Measurements from ENCODE around the gene GPR107. TPM values are rescaled to one million over a fixed set of nuclear protein-coding genes. Genes with fewer than 3 reads are reported as not detected.
A peak's percentile ranks its signal among the peaks of the same experiment; 100 is the strongest.

GPR107 gene
- polyA plus RNA-seq, 2 of the 4 experiments (the other 2 are of a cell fraction), result 28.1 to 45.1 TPM

- CTCF ChIA-PET, result interaction anchor here (0.9 to 1.3 kb wide), 3 partner anchors 11 to 31 kb away, joined by 3 to 5 read pairs (median 4); no protein-coding TSS in a partner anchor
- DNase-seq (ENCODE audit: low read depth in 1 of 2, low spot score in 1 of 2) (no peak), ATAC-seq (peak; percentile 25 to 35; a peak in 5 of 6 replicates), FAIRE-seq (no peak)
- Histone ChIP-seq H3K4me2 (peak overlapping the region; percentile 91), H3K27ac (peak overlapping the region; percentile 65 to 88), H3K9me3 (no peaks in the 10 kb centered on the region), H3K4me1 (peaks cover 46% of the 10 kb centered on the region), H3K4me3 (peak overlapping the region; percentile 44; the same call in 2 of the 3 replicates)
- TF ChIP-seq POLR2A (IDR thresholded peaks at IDR 0.05; ENCODE audit: low read length) (no peak), ATOH8 (CRISPR knock-in tag; IDR thresholded peaks at IDR 0.05; ENCODE audit: low read depth) (no peak), HDAC2 (IDR thresholded peaks at IDR 0.05) (no peak), POLR2AphosphoS2 (conservative IDR thresholded peaks at IDR 0.05; ENCODE audit: low read length) (no peak), HOXA7 (CRISPR knock-in tag; IDR thresholded peaks at IDR 0.05) (no peak), CBX8 (IDR thresholded peaks at IDR 0.05) (no peak), BHLHE40 (IDR thresholded peaks at IDR 0.05; ENCODE audit: low read depth, low read length) (no peak), KDM5A (IDR thresholded peaks at IDR 0.05) (no peak), RFX5 (IDR thresholded peaks at IDR 0.05) (no peak), SREBF2 (IDR thresholded peaks at IDR 0.05) (no peak), MAZ (IDR thresholded peaks at IDR 0.05; ENCODE audit: borderline replicate concordance, low read depth, low read length) (no peak), E2F6 (IDR thresholded peaks at IDR 0.05; ENCODE audit: borderline replicate concordance, low read depth) (no peak), FOSL2 (IDR thresholded peaks at IDR 0.05) (no peak), FOSL2 (CRISPR knock-in tag; IDR thresholded peaks at IDR 0.05) (no peak), KDM1A (IDR thresholded peaks at IDR 0.05; ENCODE audit: low read depth) (no peak), ELK1 (IDR thresholded peaks at IDR 0.05; ENCODE audit: low read depth, low read length) (no peak), ZNF302 (CRISPR knock-in tag; IDR thresholded peaks at IDR 0.05) (no peak), JUNB (IDR thresholded peaks at IDR 0.05) (no peak), ZC3H11A (IDR thresholded peaks at IDR 0.05) (no peak), HMGXB4 (CRISPR knock-in tag; IDR thresholded peaks at IDR 0.05; ENCODE audit: borderline replicate concordance) (no peak)
- WGBS (ENCODE audit: missing lambda C conversion rate), result 48% methylated on average over 9 of the region's 9 CpGs
- POLR2A ChIA-PET, result no interaction called here
These were observed 133.8 kb downstream of the GPR107 start for GRCh38 chr9:130187523-130187846.

DNA sequence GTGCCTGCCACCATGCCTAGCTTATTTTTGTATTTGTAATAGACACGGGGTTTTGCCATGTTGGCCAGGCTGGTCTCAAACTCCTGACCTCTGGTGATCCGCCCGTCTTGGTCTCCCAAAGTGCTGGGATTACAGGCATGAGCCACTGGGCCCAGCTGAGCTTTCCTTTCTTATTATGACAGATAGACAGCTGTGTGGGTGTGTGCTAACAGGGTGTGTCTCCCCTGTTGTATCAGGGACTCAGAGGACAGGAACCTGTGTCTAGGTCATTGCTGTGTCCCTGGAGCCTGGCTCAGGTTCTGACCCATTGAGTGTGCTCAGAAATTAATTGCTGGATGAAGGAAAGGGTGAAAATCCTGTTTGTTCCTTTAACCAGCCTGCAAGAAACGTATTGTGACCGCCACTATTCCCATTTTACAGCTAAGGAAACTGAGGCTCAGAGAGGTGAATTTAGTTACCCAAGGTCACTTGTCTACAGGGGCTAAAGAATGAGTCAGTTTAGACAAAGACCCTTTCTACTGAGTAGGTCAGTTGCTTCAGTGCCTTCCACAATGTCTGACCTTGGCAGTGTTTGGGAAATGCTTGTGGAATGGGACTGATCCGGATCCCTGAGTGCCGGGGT lies 135.3 kb downstream of the GPR107 start:
- Histone ChIP-seq H3K27ac (no peak overlapping the region), H3K9me3 (no peaks in the 10 kb centered on the region), H3K4me2 (no peak overlapping the region), H3K4me1 (peaks cover 31% of the 10 kb centered on the region), H3K4me3 (no peak overlapping the region)
- ATAC-seq (no peak), FAIRE-seq (no peak), DNase-seq (ENCODE audit: low read depth in 1 of 2, low spot score in 1 of 2) (no peak)
- CTCF ChIA-PET, result interaction anchor here (0.8 to 1.6 kb wide), 2 partner anchors 54 to 62 kb away, joined by 3 to 4 read pairs; no protein-coding TSS in a partner anchor
- 93% methylated on average over 7 of the region's 7 CpGs for WGBS (ENCODE audit: missing lambda C conversion rate)
- POLR2A ChIA-PET, result interaction anchor here (0.6 kb wide), 1 partner anchor 728 kb away, joined by 5 read pairs; no protein-coding TSS in a partner anchor
- no peak for TF ChIP-seq REST (IDR thresholded peaks at IDR 0.05)
- TF ChIP-seq JUN (IDR thresholded peaks at IDR 0.05), result no peak
- TF ChIP-seq JUNB (IDR thresholded peaks at IDR 0.05), result no peak

Measured in A549 (cell line).